Breast epithelium (tissue), 4 donors: ENCODE measurements around the gene TNS1. TPM values are rescaled to one million over a fixed set of nuclear protein-coding genes. Genes with fewer than 3 reads are reported as not detected.

Source experiments
- DNase-seq, 2 donors: peaks; one replicate each; pipeline ENCODE4 v3.0.0-alpha.2; 2019; ENCODE audit warnings: low spot score in 2 of 2
- H3K27ac ChIP-seq, 2 donors: fragments of 200-600 bp; sonication (generic) in 1 of 2; one replicate each; pipeline ENCODE4 v1.5.1; 2016 to 2019; ENCODE audit warnings: mild to moderate bottlenecking in 1 of 2
- H3K27me3 ChIP-seq, 2 donors: fragments of 200-600 bp; sonication (generic) in 1 of 2; one replicate each; pipeline versions ENCODE4 v1.5.1 to v1.6.0; 2017 to 2019; ENCODE audit warnings: control low read depth in 1 of 2, mild to moderate bottlenecking in 1 of 2
- H3K36me3 ChIP-seq: fragments of 200-600 bp; one replicate; pipeline ENCODE4 v1.5.1; 2019
- H3K4me1 ChIP-seq, 2 donors: fragments of 200-600 bp; sonication (generic); one replicate each; pipeline ENCODE4 v1.5.1; 2016 to 2019; ENCODE audit warnings: control low read depth in 1 of 2
- H3K4me3 ChIP-seq, 3 donors: fragments of 200-600 bp; sonication (generic); 1 replicate in 2 of 3; 2 replicates in 1 of 3; pipeline ENCODE4 v1.5.1; 2016 to 2019; ENCODE audit warnings: mild to moderate bottlenecking in 3 of 3, moderate library complexity in 2 of 3
- H3K9me3 ChIP-seq, 2 donors: fragments of 200-600 bp; sonication (generic) in 1 of 2; one replicate each; pipeline ENCODE4 v1.5.1; 2016 to 2019; ENCODE audit warnings: control low read depth in 1 of 2
- CTCF ChIP-seq, 3 donors: fragments of 450-650 bp; IDR thresholded peaks; one replicate each; pipeline ENCODE4 v1.5.1; 2016 to 2017; ENCODE audit warnings: antibody characterized with exemption in 3 of 3, mild to moderate bottlenecking in 3 of 3, moderate library complexity in 3 of 3
- POLR2A ChIP-seq: fragments of 450-650 bp; IDR thresholded peaks from one replicate; pipeline ENCODE4 v1.6.1; 2016; ENCODE audit warnings: antibody characterized with exemption, mild to moderate bottlenecking, moderate library complexity
- POLR2AphosphoS5 ChIP-seq, 3 donors: sonication (generic); formaldehyde crosslinking; IDR thresholded peaks; one replicate each; pipeline ENCODE4 v1.6.1; 2017; ENCODE audit warnings: antibody characterized with exemption in 3 of 3
- intact Hi-C: fragments of 100-400 bp; cut with DNase I; formaldehyde crosslinking; loops from one replicate; pipeline ENCODE4 v1.15.1; 2023; ENCODE audit warnings: low total_unique reads
- total RNA-seq, 3 donors: library from RNA; depleted of rRNA; stranded (reverse); fragments of >200 nt; gene quantifications; one replicate each; pipeline ENCODE4 v1.1.0, GENCODE V29; 2016

Gene TNS1
- total RNA-seq, 3 donors from 2014 or later, result 141 to 577 (median 154) TPM

- Histone ChIP-seq H3K27me3 (no peaks in the 10 kb centered on the region), H3K36me3 (no peaks in the 10 kb centered on the region), H3K9me3 (no peaks in the 10 kb centered on the region), H3K4me3 (no peak overlapping the region), H3K27ac (no peak overlapping the region), H3K4me1 (no peaks in the 10 kb centered on the region)
- intact Hi-C loops, result no loop called here
- no peak for TF ChIP-seq CTCF (IDR thresholded peaks at IDR 0.05)
- no peak for TF ChIP-seq POLR2A
- no peak for TF ChIP-seq POLR2AphosphoS5 (IDR thresholded peaks at IDR 0.05)
- no peak for DNase-seq
These were observed 249.2 kb downstream of the TNS1 start for GRCh38 chr2:217753460-217754200.

GRCh38 chr2:217752714-217753459 lies 249.9 kb downstream of the TNS1 start:
- H3K9me3 ChIP-seq, result no peaks in the 10 kb centered on the region
- H3K27ac ChIP-seq, result no peak overlapping the region
- intact Hi-C loops, result no loop called here
- H3K4me1 ChIP-seq, result no peaks in the 10 kb centered on the region
- H3K27me3 ChIP-seq, result no peaks in the 10 kb centered on the region
- TF ChIP-seq POLR2A, result no peak
- TF ChIP-seq CTCF (IDR thresholded peaks at IDR 0.05), result no peak
- no peak for TF ChIP-seq POLR2AphosphoS5 (IDR thresholded peaks at IDR 0.05)
- H3K4me3 ChIP-seq, result no peak overlapping the region
- H3K36me3 ChIP-seq, result no peaks in the 10 kb centered on the region
- DNase-seq, result no peak

- intact Hi-C loops, result no loop called here
- H3K4me3 ChIP-seq, result no peak overlapping the region
- H3K27me3 ChIP-seq, result no peaks in the 10 kb centered on the region
- no peak overlapping the region for H3K27ac ChIP-seq
- H3K4me1 ChIP-seq, result no peaks in the 10 kb centered on the region
- no peaks in the 10 kb centered on the region for H3K9me3 ChIP-seq
- DNase-seq, result no peak
- TF ChIP-seq CTCF (IDR thresholded peaks at IDR 0.05) (no peak), POLR2AphosphoS5 (IDR thresholded peaks at IDR 0.05) (no peak), POLR2A (no peak)
- no peaks in the 10 kb centered on the region for H3K36me3 ChIP-seq
These were observed 250.8 kb downstream of the TNS1 start for GRCh38 chr2:217751952-217752351.

- no peak overlapping the region for H3K27ac ChIP-seq
- H3K4me1 ChIP-seq, result no peaks in the 10 kb centered on the region
- intact Hi-C loops, result no loop called here
- no peaks in the 10 kb centered on the region for H3K36me3 ChIP-seq
- DNase-seq, result no peak
- H3K9me3 ChIP-seq, result no peaks in the 10 kb centered on the region
- H3K4me3 ChIP-seq, result no peak overlapping the region
- H3K27me3 ChIP-seq, result no peaks in the 10 kb centered on the region
- TF ChIP-seq POLR2A (no peak), CTCF (IDR thresholded peaks at IDR 0.05) (no peak), POLR2AphosphoS5 (IDR thresholded peaks at IDR 0.05) (no peak)
These were observed 251.6 kb downstream of the TNS1 start for GRCh38 chr2:217751192-217751591.

Other genes with a start within 250 kb of the TNS1 start
- gene RUFY4, start 66.3 kb upstream of the TNS1 start, total RNA-seq, result 1 to 10 TPM in 1 of 3 donors, not detected in 2; 2.8 TPM
- under 1 TPM in 2 of 3 donors, not detected in 1; 0.16 to 0.33 TPM for gene CXCR2, start 123.0 kb upstream of the TNS1 start, total RNA-seq
- gene CXCR1, start 164.0 kb upstream of the TNS1 start, total RNA-seq, result under 1 TPM in 1 of 3 donors, not detected in 2; 0.16 TPM
- 100 to 1,000 TPM; 212 to 336 (median 248) TPM for gene ARPC2, start 214.2 kb upstream of the TNS1 start, total RNA-seq